A549 (cell line): ENCODE data around the gene MBP. TPM values are rescaled to one million over a fixed set of nuclear protein-coding genes. Genes with fewer than 3 reads are reported as not detected.

Experiments used
- ATAC-seq, 2 experiments: fragments of 200-7000 bp in 1 of 2; fragments of >200 bp in 1 of 2; cut with Nextera tagmentation in 1 of 2; cut with Tn5 transposase in 1 of 2; 3 replicates each; pipeline versions ENCODE4 v1.8.0 to v1.9.1; 2018 to 2020; ENCODE audit warnings: mild to moderate bottlenecking in 1 of 2, moderate library complexity in 1 of 2
- CTCF ChIA-PET: fragments of 300-600 bp; sonication (Branson Sonifier 250); formaldehyde crosslinking; extraction: SDS; loops from one replicate; lab custom pipeline; 2021; ENCODE audit warnings: antibody characterized with exemption, inconsistent platforms; lab: Yijun Ruan, JAX
- POLR2A ChIA-PET: fragments of 350-600 bp; formaldehyde crosslinking; extraction: SDS; loops from one replicate; lab custom pipeline; 2021; ENCODE audit warnings: antibody characterized with exemption, inconsistent platforms; lab: Yijun Ruan, JAX
- DNase-seq, 2 experiments: peaks; one replicate each; pipeline versions ENCODE4 v3.0.0 to v3.0.0-alpha.2; 2011 to 2016; ENCODE audit warnings: low read depth in 1 of 2, low spot score in 1 of 2
- FAIRE-seq: peaks from 2 replicates; lab custom pipeline; 2011; peaks lifted over from hg19 to GRCh38; lab: Jason Lieb, UNC
- H3K27ac ChIP-seq, 2 experiments: fragments of >200 bp; sonication (Bioruptor Twin); formaldehyde crosslinking; 3 replicates each; pipeline ENCODE4 v1.5.1; 2016 to 2017
- H3K4me1 ChIP-seq: fragments of >200 bp; sonication (Bioruptor Twin); formaldehyde crosslinking; 3 replicates; pipeline ENCODE4 v1.6.1; 2016
- H3K4me2 ChIP-seq: fragments of >200 bp; sonication (Bioruptor Twin); formaldehyde crosslinking; 3 replicates; pipeline ENCODE4 v1.6.1; 2016
- H3K4me3 ChIP-seq: fragments of >200 bp; sonication (Bioruptor Twin); formaldehyde crosslinking; 3 replicates; pipeline ENCODE4 v1.5.1; 2016
- H3K9me3 ChIP-seq: fragments of >200 bp; sonication (Bioruptor Twin); formaldehyde crosslinking; 3 replicates; pipeline ENCODE4 v1.6.1; 2016
- BHLHE40 ChIP-seq: IDR thresholded peaks from 2 replicates; pipeline ENCODE4 v1.6.1; 2012; ENCODE audit warnings: low read depth, low read length, inconsistent platforms
- EHF ChIP-seq: fragments of 250-450 bp; sonication (Bioruptor Pico); IDR thresholded peaks from 2 replicates; pipeline ENCODE4 v1.5.0; 2020; ENCODE audit warnings: mild to moderate bottlenecking
- EHMT2 ChIP-seq: fragments of 200-600 bp; sonication (generic); IDR thresholded peaks from 2 replicates; pipeline ENCODE4 v1.6.1; 2016; ENCODE audit warnings: antibody characterized with exemption, low read depth, mild to moderate bottlenecking, moderate library complexity
- EP300 ChIP-seq, 2 experiments: fragments of >200 bp; sonication (Bioruptor Twin); formaldehyde crosslinking; IDR thresholded peaks; 2 replicates in 1 of 2; 3 replicates in 1 of 2; pipeline ENCODE4 v1.6.1; 2016 to 2017
- FOSB ChIP-seq: fragments of 250-450 bp; sonication (Bioruptor Pico); IDR thresholded peaks from 2 replicates; pipeline ENCODE4 v1.5.0; 2020; ENCODE audit warnings: mild to moderate bottlenecking, moderate library complexity
- FOXS1 ChIP-seq: fragments of 250-450 bp; sonication (Bioruptor Pico); IDR thresholded peaks from 2 replicates; pipeline ENCODE4 v1.5.0; 2020; ENCODE audit warnings: mild to moderate bottlenecking, moderate library complexity
- GATA3 ChIP-seq: IDR thresholded peaks from 2 replicates; pipeline ENCODE4 v1.6.1; 2012; ENCODE audit warnings: borderline replicate concordance
- HDAC2 ChIP-seq: fragments of 200-600 bp; sonication (generic); IDR thresholded peaks from 2 replicates; pipeline ENCODE4 v1.6.1; 2016
- KDM5A ChIP-seq: fragments of 200-600 bp; sonication (generic); IDR thresholded peaks from 2 replicates; pipeline ENCODE4 v1.6.1; 2016; ENCODE audit warnings: antibody characterized with exemption, mild to moderate bottlenecking
- MAFK ChIP-seq: fragments of 450-650 bp; IDR thresholded peaks from 2 replicates; pipeline ENCODE4 v1.6.1; 2014; ENCODE audit not compliant: partially characterized antibody
- MYC ChIP-seq: IDR thresholded peaks from 2 replicates; pipeline ENCODE4 v1.6.1; 2012; ENCODE audit warnings: mild to moderate bottlenecking, inconsistent platforms, low read length, improper control_type of control experiment, borderline replicate concordance
- NPAS2 ChIP-seq: fragments of 250-450 bp; sonication (Bioruptor Pico); IDR thresholded peaks from 2 replicates; pipeline ENCODE4 v1.8.0; 2022; ENCODE audit warnings: mild to moderate bottlenecking, moderate library complexity, borderline replicate concordance
- PHF8 ChIP-seq: fragments of 200-600 bp; sonication (generic); IDR thresholded peaks from 2 replicates; pipeline ENCODE4 v1.6.1; 2016; ENCODE audit warnings: low read depth, mild to moderate bottlenecking, antibody characterized with exemption, moderate library complexity, borderline replicate concordance
- RCOR1 ChIP-seq: fragments of 150-350 bp; IDR thresholded peaks from 2 replicates; pipeline ENCODE4 v1.6.1; 2014; ENCODE audit warnings: antibody characterized with exemption, low read length, low read depth
- SMC3 ChIP-seq: fragments of >200 bp; sonication (Bioruptor Twin); formaldehyde crosslinking; IDR thresholded peaks from 3 replicates; pipeline ENCODE4 v1.6.1; 2018; ENCODE audit warnings: inconsistent platforms
- TP53 ChIP-seq: fragments of 250-450 bp; sonication (Bioruptor Pico); IDR thresholded peaks from 2 replicates; pipeline ENCODE4 v1.5.0; 2021; ENCODE audit warnings: mild to moderate bottlenecking, moderate library complexity
- whole genome bisulfite sequencing: methylation state at CpG from one replicate; pipeline ENCODE4 v1.1.6; 2017; ENCODE audit errors: missing lambda C conversion rate; 5-methylcytosine and 5-hydroxymethylcytosine counted together
- polyA plus RNA-seq, 4 experiments: library from polyadenylated mRNA; depleted of rRNA in 3 of 4; stranded (reverse); fragments of >200 nt; fragmentation: RNase III in 1 of 4; extraction: RNeasy Plus Mini Kit Qiagen cat#74134 plus additional on column Dnase treatment in 1 of 4; gene quantifications; 2 replicates in 3 of 4; 3 replicates in 1 of 4; pipeline ENCODE4 v1.2.3, GENCODE V29; 2011 to 2017
- TF ChIP-seq, protein P1 (sequence below): fragments of >200 bp; sonication (Bioruptor Twin); formaldehyde crosslinking; IDR thresholded peaks from 2 replicates; pipeline ENCODE4 v1.6.1; 2016
- TF ChIP-seq, protein P2 (sequence below): fragments of 450-650 bp; IDR thresholded peaks from 2 replicates; pipeline ENCODE4 v1.6.1; 2014; ENCODE audit warnings: antibody characterized with exemption
- TF ChIP-seq, protein P3 (sequence below): fragments of >200 bp; sonication (Bioruptor Twin); formaldehyde crosslinking; IDR thresholded peaks from 3 replicates; pipeline ENCODE4 v1.5.1; 2016
- TF ChIP-seq, protein P4 (sequence below): IDR thresholded peaks from 2 replicates; pipeline ENCODE4 v1.6.1; 2012
- TF ChIP-seq, protein P5 (sequence below): IDR thresholded peaks from 2 replicates; pipeline ENCODE4 v1.6.1; 2012
- TF ChIP-seq, protein P6 (sequence below): fragments of 150-350 bp; IDR thresholded peaks from 2 replicates; pipeline ENCODE4 v1.6.1; 2014; ENCODE audit warnings: low read depth, mild to moderate bottlenecking, low read length

Gene MBP
- polyA plus RNA-seq, 2 of the 4 experiments (the other 2 are of a cell fraction): 8.6 to 33.1 TPM

DNA sequence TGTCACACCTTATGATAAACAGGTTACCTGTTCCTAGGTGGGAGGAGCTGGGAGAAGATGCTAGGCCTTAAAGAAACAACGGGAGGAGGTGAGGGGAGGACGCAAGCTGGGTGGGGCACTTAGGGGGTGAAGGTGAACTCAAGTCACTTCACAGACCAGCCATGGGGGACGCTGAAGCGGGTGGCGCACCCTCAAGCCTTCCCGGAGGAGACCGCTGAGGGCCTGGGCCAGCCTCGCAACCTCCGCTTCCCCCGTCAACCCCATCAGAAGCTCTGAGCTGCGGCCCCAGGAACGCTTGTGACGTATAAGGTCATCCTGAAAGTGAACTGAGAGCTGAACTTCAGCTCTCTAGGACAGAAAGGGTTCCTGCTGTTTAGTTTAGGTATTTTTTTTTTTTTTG, 133.5 kb downstream of the MBP start:
- DNase-seq (no peak), FAIRE-seq (no peak)
- Histone ChIP-seq H3K4me3 (no peak overlapping the region), H3K27ac (no peak overlapping the region), H3K4me2 (no peak overlapping the region)
- TF ChIP-seq EHMT2 (no peak), EHF (CRISPR knock-in tag) (no peak), FOXS1 (CRISPR knock-in tag) (no peak), TP53 (CRISPR knock-in tag) (no peak), EP300 (IDR thresholded peaks at IDR 0.05) (no peak), RCOR1 (no peak), MAFK (no peak), BHLHE40 (no peak)
- TF ChIP-seq, protein P1, sequence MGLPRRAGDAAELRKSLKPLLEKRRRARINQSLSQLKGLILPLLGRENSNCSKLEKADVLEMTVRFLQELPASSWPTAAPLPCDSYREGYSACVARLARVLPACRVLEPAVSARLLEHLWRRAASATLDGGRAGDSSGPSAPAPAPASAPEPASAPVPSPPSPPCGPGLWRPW: no peak
- TF ChIP-seq, protein P2, sequence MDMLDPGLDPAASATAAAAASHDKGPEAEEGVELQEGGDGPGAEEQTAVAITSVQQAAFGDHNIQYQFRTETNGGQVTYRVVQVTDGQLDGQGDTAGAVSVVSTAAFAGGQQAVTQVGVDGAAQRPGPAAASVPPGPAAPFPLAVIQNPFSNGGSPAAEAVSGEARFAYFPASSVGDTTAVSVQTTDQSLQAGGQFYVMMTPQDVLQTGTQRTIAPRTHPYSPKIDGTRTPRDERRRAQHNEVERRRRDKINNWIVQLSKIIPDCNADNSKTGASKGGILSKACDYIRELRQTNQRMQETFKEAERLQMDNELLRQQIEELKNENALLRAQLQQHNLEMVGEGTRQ: no peak
- TF ChIP-seq, all 56 proteins: peak for 0
- no peak for ATAC-seq
- ChIA-PET CTCF (interaction anchor here (0.7 to 5.6 kb wide), 8 partner anchors 11 to 470 kb away, joined by 3 to 46 read pairs (median 7); no protein-coding TSS in a partner anchor), POLR2A (no interaction called here)
- no peaks in the 10 kb centered on the region for H3K4me1 ChIP-seq
- no peaks in the 10 kb centered on the region for H3K9me3 ChIP-seq
- WGBS: 86% methylated on average over 13 of the region's 13 CpGs

DNA sequence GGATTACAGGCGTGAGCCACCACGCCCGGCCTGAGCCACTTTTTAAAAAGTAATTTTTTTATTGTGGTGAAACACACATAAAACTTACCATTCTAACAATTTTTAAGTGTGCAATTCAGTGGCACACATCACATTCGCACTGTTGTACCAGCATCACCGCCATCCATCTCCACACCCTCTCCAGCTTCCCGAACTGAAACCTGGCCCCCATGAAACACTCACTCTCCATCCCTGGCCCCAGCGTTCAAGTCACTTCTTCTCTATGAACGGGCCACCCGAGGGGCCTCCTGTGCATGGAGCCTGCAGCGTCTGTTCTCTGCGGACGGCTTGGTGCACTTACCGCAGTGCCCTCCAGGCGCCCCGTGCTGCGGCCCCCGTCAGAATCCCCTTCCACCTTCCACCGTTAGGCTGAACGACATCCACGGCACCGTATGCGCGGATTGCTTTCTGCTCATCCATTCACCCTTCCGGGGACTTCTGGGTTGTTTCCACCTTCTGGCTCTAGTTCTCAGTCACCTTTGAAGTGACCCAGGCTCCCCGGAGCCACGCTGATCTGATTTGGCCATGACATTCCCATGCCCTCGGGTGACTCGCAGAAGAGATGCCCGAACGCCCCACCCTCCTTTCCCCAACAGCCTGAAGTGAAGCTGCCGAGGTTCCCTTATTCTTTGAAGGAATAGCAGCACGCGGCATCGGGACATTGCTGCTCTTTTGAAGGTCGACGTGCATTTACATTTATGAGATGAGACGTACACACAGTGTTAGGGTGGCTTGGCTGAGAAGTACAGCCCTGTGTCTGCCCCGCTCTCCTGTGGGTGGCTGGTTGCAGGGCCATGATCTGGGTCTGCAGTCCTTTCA, 134.4 kb downstream of the MBP start:
- WGBS: 88% methylated on average over 29 of the region's 38 CpGs
- DNase-seq (no peak), FAIRE-seq (no peak), ATAC-seq (no peak)
- H3K9me3 ChIP-seq: no peaks in the 10 kb centered on the region
- no peak overlapping the region for H3K4me2 ChIP-seq
- POLR2A ChIA-PET: no interaction called here
- TF ChIP-seq, protein P2: no peak
- no peak for TF ChIP-seq GATA3
- TF ChIP-seq MYC: no peak
- TF ChIP-seq, protein P3, sequence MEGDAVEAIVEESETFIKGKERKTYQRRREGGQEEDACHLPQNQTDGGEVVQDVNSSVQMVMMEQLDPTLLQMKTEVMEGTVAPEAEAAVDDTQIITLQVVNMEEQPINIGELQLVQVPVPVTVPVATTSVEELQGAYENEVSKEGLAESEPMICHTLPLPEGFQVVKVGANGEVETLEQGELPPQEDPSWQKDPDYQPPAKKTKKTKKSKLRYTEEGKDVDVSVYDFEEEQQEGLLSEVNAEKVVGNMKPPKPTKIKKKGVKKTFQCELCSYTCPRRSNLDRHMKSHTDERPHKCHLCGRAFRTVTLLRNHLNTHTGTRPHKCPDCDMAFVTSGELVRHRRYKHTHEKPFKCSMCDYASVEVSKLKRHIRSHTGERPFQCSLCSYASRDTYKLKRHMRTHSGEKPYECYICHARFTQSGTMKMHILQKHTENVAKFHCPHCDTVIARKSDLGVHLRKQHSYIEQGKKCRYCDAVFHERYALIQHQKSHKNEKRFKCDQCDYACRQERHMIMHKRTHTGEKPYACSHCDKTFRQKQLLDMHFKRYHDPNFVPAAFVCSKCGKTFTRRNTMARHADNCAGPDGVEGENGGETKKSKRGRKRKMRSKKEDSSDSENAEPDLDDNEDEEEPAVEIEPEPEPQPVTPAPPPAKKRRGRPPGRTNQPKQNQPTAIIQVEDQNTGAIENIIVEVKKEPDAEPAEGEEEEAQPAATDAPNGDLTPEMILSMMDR: no peak
- TF ChIP-seq NPAS2 (CRISPR knock-in tag): no peak
- TF ChIP-seq, protein P4, sequence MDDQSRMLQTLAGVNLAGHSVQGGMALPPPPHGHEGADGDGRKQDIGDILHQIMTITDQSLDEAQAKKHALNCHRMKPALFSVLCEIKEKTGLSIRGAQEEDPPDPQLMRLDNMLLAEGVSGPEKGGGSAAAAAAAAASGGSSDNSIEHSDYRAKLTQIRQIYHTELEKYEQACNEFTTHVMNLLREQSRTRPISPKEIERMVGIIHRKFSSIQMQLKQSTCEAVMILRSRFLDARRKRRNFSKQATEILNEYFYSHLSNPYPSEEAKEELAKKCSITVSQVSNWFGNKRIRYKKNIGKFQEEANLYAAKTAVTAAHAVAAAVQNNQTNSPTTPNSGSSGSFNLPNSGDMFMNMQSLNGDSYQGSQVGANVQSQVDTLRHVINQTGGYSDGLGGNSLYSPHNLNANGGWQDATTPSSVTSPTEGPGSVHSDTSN: no peak
- TF ChIP-seq, protein P5, sequence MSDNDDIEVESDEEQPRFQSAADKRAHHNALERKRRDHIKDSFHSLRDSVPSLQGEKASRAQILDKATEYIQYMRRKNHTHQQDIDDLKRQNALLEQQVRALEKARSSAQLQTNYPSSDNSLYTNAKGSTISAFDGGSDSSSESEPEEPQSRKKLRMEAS: no peak
- TF ChIP-seq EHF (CRISPR knock-in tag): no peak
- TF ChIP-seq, protein P6, sequence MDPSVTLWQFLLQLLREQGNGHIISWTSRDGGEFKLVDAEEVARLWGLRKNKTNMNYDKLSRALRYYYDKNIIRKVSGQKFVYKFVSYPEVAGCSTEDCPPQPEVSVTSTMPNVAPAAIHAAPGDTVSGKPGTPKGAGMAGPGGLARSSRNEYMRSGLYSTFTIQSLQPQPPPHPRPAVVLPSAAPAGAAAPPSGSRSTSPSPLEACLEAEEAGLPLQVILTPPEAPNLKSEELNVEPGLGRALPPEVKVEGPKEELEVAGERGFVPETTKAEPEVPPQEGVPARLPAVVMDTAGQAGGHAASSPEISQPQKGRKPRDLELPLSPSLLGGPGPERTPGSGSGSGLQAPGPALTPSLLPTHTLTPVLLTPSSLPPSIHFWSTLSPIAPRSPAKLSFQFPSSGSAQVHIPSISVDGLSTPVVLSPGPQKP: no peak
- TF ChIP-seq PHF8: no peak
- TF ChIP-seq KDM5A: no peak
- no peak for TF ChIP-seq SMC3
- TF ChIP-seq FOXS1 (CRISPR knock-in tag): no peak
- no peak for TF ChIP-seq FOSB (CRISPR knock-in tag)
- TF ChIP-seq HDAC2: no peak
- no peak for TF ChIP-seq EHMT2
- TF ChIP-seq, protein P1: no peak
- no peak overlapping the region for H3K4me3 ChIP-seq
- CTCF ChIA-PET: interaction anchor here (1.1 to 5.6 kb wide), 6 partner anchors 14 to 653 kb away, joined by 3 to 46 read pairs (median 8); no protein-coding TSS in a partner anchor
- no peak overlapping the region for H3K27ac ChIP-seq
- no peaks in the 10 kb centered on the region for H3K4me1 ChIP-seq
